Stimulated activated CD8-positive, alpha-beta memory T cell treated with anti-CD3 and anti-CD28 coated beads, Interleukin-15, amount 100 ng/mL, for 4 hours (primary cell): ENCODE results near the gene STK11.
"Not testable (repeated sequence)": the region's sequence is repeated elsewhere in the genome, so short reads cannot be mapped to it uniquely, and the experiment has no call there.

Experiments used
- DNase-seq, 2 donors: peaks; one replicate each; pipeline ENCODE4 v3.0.0-alpha.2; 2020; ENCODE audit warnings: low read depth in 2 of 2

Gene STK11

GRCh38 chr19:1238369-1239303 is 33.1 kb downstream of the STK11 start:
- no peak for DNase-seq

- DNase-seq, result no peak
Observed at GRCh38 chr19:1239420-1239795, 33.8 kb downstream of the STK11 start.

- DNase-seq, result peak; percentile 83 to 96
Observed at GRCh38 chr19:1239796-1240737, 34.5 kb downstream of the STK11 start.

- no peak for DNase-seq
Observed at GRCh38 chr19:1240925-1241324, 35.3 kb downstream of the STK11 start.

- peak; percentile 77 to 90 for DNase-seq
Observed at GRCh38 chr19:1241417-1242095, 36.0 kb downstream of the STK11 start, which contains the start of gene ATP5F1D. Gene ATP5F1D, plus strand, starts transcription at chr19:1241751. Its CDS starts 100 bp downstream, at chr19:1241851.

- DNase-seq, result peak; percentile 72 to 76
Observed at GRCh38 chr19:1243768-1244692, 38.5 kb downstream of the STK11 start.

GRCh38 chr19:1244693-1245451 is 39.3 kb downstream of the STK11 start:
- no peak for DNase-seq

GRCh38 chr19:1245494-1246264 is 40.1 kb downstream of the STK11 start:
- no peak for DNase-seq

- not testable (repeated sequence) for DNase-seq
Observed at GRCh38 chr19:1246265-1247087, 40.9 kb downstream of the STK11 start.

GRCh38 chr19:1247748-1248138 is 42.2 kb downstream of the STK11 start:
- DNase-seq, result no peak

- DNase-seq, result no peak
Observed at GRCh38 chr19:1248139-1248785, 42.7 kb downstream of the STK11 start, which contains the start of gene MIDN. Gene MIDN, plus strand, starts transcription at chr19:1248583. Its CDS starts 1,714 bp downstream, at chr19:1250297.

- DNase-seq, result peak; percentile 68 to 82
Observed at GRCh38 chr19:1248786-1249297, 43.3 kb downstream of the STK11 start.

GRCh38 chr19:1249298-1249989 is 43.9 kb downstream of the STK11 start:
- peak; percentile 87 to 93 for DNase-seq

GRCh38 chr19:1249990-1250436 is 44.4 kb downstream of the STK11 start:
- no peak for DNase-seq

- no peak for DNase-seq
Observed at GRCh38 chr19:1250437-1251260, 45.1 kb downstream of the STK11 start.
